ENCODE data around the gene CALHM2. TPM values are rescaled to one million over a fixed set of nuclear protein-coding genes. Genes with fewer than 3 reads are reported as not detected.
A peak's percentile ranks its signal among the peaks of the same experiment; 100 is the strongest.

The CALHM2 gene
- total RNA-seq, 1 experiment from 2014 or later, result not detected

GRCh38 chr10:103396789-103397087, 55.4 kb downstream of the CALHM2 start:
- peaks cover 9% of the 10 kb centered on the region for H3K23me2 ChIP-seq (ENCODE audit: insufficient read length, low read depth, low read length, poor library complexity, severe bottlenecking)
- no peak overlapping the region for H4K8ac ChIP-seq (replicated peaks; ENCODE audit: insufficient read length, low read depth, low read length)
- H3K27me3 ChIP-seq (ENCODE audit: insufficient read depth, low read length), result no peaks in the 10 kb centered on the region
- no peak overlapping the region for H4K5ac ChIP-seq (ENCODE audit: insufficient read length, low read depth, low read length)
- peaks cover 15 to 22% of the 10 kb centered on the region in 2 experiments for H3K4me1 Mint-ChIP-seq
- H2AK5ac ChIP-seq (ENCODE audit: insufficient read length, low read length), result no peak overlapping the region
- DNase-seq, result no peak
- no peak overlapping the region for H3T11ph ChIP-seq (ENCODE audit: low read length)
- no peak overlapping the region for H2BK5ac ChIP-seq (ENCODE audit: insufficient read length, low read length)
- H3K9me3 ChIP-seq (ENCODE audit: control insufficient read depth, low read depth, low read length), result no peaks in the 10 kb centered on the region
- H4K20me1 ChIP-seq (ENCODE audit: control insufficient read depth, insufficient read depth, insufficient read length), result no peaks in the 10 kb centered on the region
- H3K4me2 ChIP-seq (ENCODE audit: insufficient read depth, insufficient read length, low read length), result peak overlapping the region; percentile 77
- no CpG with 5 or more reads among the region's 8 CpGs for WGBS (ENCODE audit: extremely low coverage, insufficient read length, low lambda C conversion rate)
- no peak overlapping the region for H3K4ac ChIP-seq (ENCODE audit: low read depth, low read length)
- H2AFZ ChIP-seq (ENCODE audit: low read length), result no peak overlapping the region
- H4K91ac ChIP-seq (ENCODE audit: insufficient read length, low read depth, low read length), result no peak overlapping the region
- H3K23ac ChIP-seq (ENCODE audit: insufficient read length, low read depth, low read length), result no peak overlapping the region
- H3K4me3 Mint-ChIP-seq, result peak overlapping the region; percentile 99
- no peak for TF ChIP-seq CTCF (conservative IDR thresholded peaks at IDR 0.05)
- H3K18ac ChIP-seq (ENCODE audit: insufficient read length, low read depth, low read length), result no peak overlapping the region
- no peak overlapping the region for H3K56ac ChIP-seq (ENCODE audit: insufficient read length, low read depth, low read length)
- H3K79me1 ChIP-seq (ENCODE audit: insufficient read depth, low read depth, low read length, poor library complexity, severe bottlenecking), result peaks cover 8% of the 10 kb centered on the region
- H2BK120ac ChIP-seq (ENCODE audit: low read depth, low read length, poor library complexity, severe bottlenecking), result no peak overlapping the region
- H3K9me3 Mint-ChIP-seq, result no peaks in the 10 kb centered on the region; a peak in 1 of 5 replicates
- no peak overlapping the region for H2BK20ac ChIP-seq (ENCODE audit: low read depth, low read length, poor library complexity, severe bottlenecking)
- H3K14ac ChIP-seq (ENCODE audit: insufficient read depth, low read length), result peak overlapping the region; percentile 85
- peaks cover 23% of the 10 kb centered on the region; the same call in 1 of the 2 replicates for H3K79me2 ChIP-seq (ENCODE audit: insufficient read depth, low read length)
- H3K27ac ChIP-seq (ENCODE audit: insufficient read length, low read depth, low read length), result no peak overlapping the region
- H3K4me1 ChIP-seq (ENCODE audit: insufficient read depth, low read length), result no peaks in the 10 kb centered on the region; the same call in 1 of the 2 replicates
- H3K36me3 Mint-ChIP-seq (ENCODE audit: insufficient read depth in 1 of 3, low read depth in 3 of 3), result peaks cover 28 to 82% (median 66%) of the 10 kb centered on the region in 3 experiments
- H3K27me3 Mint-ChIP-seq (ENCODE audit: low read depth), result no peaks in the 10 kb centered on the region
- peak overlapping the region; percentile 92 for H3K9ac ChIP-seq (ENCODE audit: extremely low read depth, insufficient read length, low read length)
- no peak overlapping the region for H2BK12ac ChIP-seq (ENCODE audit: insufficient read length, low read depth, low read length)
- no peak overlapping the region for H2BK15ac ChIP-seq (ENCODE audit: low read depth, low read length)
- H3K27ac Mint-ChIP-seq, result peak overlapping the region; percentile 62 to 95 (median 90); a peak in 5 of 7 replicates

Other genes starting within 250 kb of the CALHM2 start
- gene RPEL1, start 206.5 kb downstream of the CALHM2 start, total RNA-seq (2021), result 0.13 TPM in 1 of 2 replicates, not detected in the other
- 14.0 and 14.3 TPM in 2 replicates for gene INA, start 175.2 kb downstream of the CALHM2 start, total RNA-seq (2021)
- 23.5 and 24.4 TPM in 2 replicates for gene PCGF6, start 101.2 kb downstream of the CALHM2 start, total RNA-seq (2021)
- 8.3 and 8.5 TPM in 2 replicates for gene TAF5, start 84.4 kb downstream of the CALHM2 start, total RNA-seq (2021)
- 335 and 338 TPM in 2 replicates for gene ATP5MK, start 55.9 kb downstream of the CALHM2 start, total RNA-seq (2021)
- gene PDCD11, start 55.7 kb downstream of the CALHM2 start, total RNA-seq (2021), result 86.3 and 99.5 TPM in 2 replicates
- gene CALHM1, start 6.5 kb upstream of the CALHM2 start, total RNA-seq (2021), result 0.07 and 0.13 TPM in 2 replicates
- not detected in 2 replicates for gene CALHM3, start 26.9 kb upstream of the CALHM2 start, total RNA-seq (2021)
- 0.92 and 1.2 TPM in 2 replicates for gene NEURL1, start 41.3 kb upstream of the CALHM2 start, total RNA-seq (2021)

All from H9 (cell line).